HepG2 (cell line): Measurements from ENCODE around the gene MTG1. TPM values are rescaled to one million over a fixed set of nuclear protein-coding genes. Genes with fewer than 3 reads are reported as not detected.

Experiments
- ATAC-seq: fragments of 200-7000 bp; cut with Tn5 transposase; 3 replicates; pipeline ENCODE4 v1.9.1; 2020; ENCODE audit warnings: mild to moderate bottlenecking, moderate library complexity
- BruUV-seq: library from RNA; stranded (reverse); fragments of 400-500 nt; replicated peaks from 2 replicates; lab custom pipeline; 2021; lab: Mats Ljungman, UMichigan
- CTCF ChIA-PET: fragments of 300-600 bp; formaldehyde crosslinking; extraction: SDS; loops from one replicate; lab custom pipeline; 2021; ENCODE audit warnings: low total read pairs, inconsistent platforms, low intra/inter-chr PET ratio; lab: Yijun Ruan, JAX
- POLR2A ChIA-PET: fragments of 350-600 bp; sonication (Branson Sonifier 250); formaldehyde crosslinking; loops from one replicate; lab custom pipeline; 2020; ENCODE audit warnings: antibody characterized with exemption, inconsistent platforms; lab: Yijun Ruan, JAX
- DNase-seq: peaks from one replicate; pipeline ENCODE4 v3.0.0-alpha.2; 2015; ENCODE audit warnings: low spot score
- FAIRE-seq: peaks from 3 replicates; lab custom pipeline; 2011; peaks lifted over from hg19 to GRCh38; lab: Jason Lieb, UNC
- H2AFZ ChIP-seq: one replicate; pipeline ENCODE4 v1.6.1; 2011; ENCODE audit warnings: low read length, inconsistent platforms
- H3K27ac ChIP-seq: fragments of 300-600 bp; 3 replicates; pipeline ENCODE4 v1.8.0; 2011; ENCODE audit warnings: mixed run types, mild to moderate bottlenecking, mixed read lengths, low read length, inconsistent platforms; ENCODE audit not compliant: insufficient read depth; ENCODE audit errors: extremely low read length
- H3K27me3 ChIP-seq, 2 experiments: fragments of 200-600 bp in 1 of 2; 2 replicates in 1 of 2; 3 replicates in 1 of 2; pipeline versions ENCODE4 v1.6.0 to v1.8.0; 2011; ENCODE audit warnings: low read length in 2 of 2, mild to moderate bottlenecking in 2 of 2, moderate library complexity in 2 of 2, inconsistent platforms in 1 of 2; ENCODE audit not compliant: insufficient read depth in 2 of 2, control insufficient read depth in 1 of 2
- H3K36me3 ChIP-seq, 2 experiments: fragments of 200-600 bp in 1 of 2; replicated peaks in 1 of 2; 2 replicates in 1 of 2; 3 replicates in 1 of 2; pipeline versions ENCODE4 v1.5.1 to v1.8.0; 2011; ENCODE audit warnings: low read length in 2 of 2, inconsistent platforms in 1 of 2; ENCODE audit not compliant: insufficient read depth in 2 of 2, control insufficient read depth in 1 of 2
- H3K4me1 ChIP-seq: 2 replicates; pipeline ENCODE4 v1.5.1; 2012; ENCODE audit warnings: low read length, inconsistent platforms; ENCODE audit not compliant: insufficient read depth
- H3K4me2 ChIP-seq: 2 replicates; pipeline ENCODE4 v1.6.0; 2011; ENCODE audit warnings: low read depth, low read length, inconsistent platforms
- H3K4me3 ChIP-seq, 3 experiments: fragments of 200-600 bp in 1 of 3; sonication (generic), shearing (Covaris generic) in 1 of 3; replicated peaks in 1 of 3; 2 replicates each; pipeline ENCODE4 v1.5.1; 2011 to 2016; ENCODE audit warnings: low read length in 3 of 3, inconsistent platforms in 2 of 3, low read depth in 2 of 3, mild to moderate bottlenecking in 2 of 3, control low read depth in 1 of 3, mixed read lengths in 1 of 3; ENCODE audit not compliant: insufficient read depth in 1 of 3
- H3K79me2 ChIP-seq: one replicate; pipeline ENCODE4 v1.6.1; 2011; ENCODE audit warnings: low read length, inconsistent platforms; ENCODE audit not compliant: insufficient read depth
- H3K9ac ChIP-seq: 2 replicates; pipeline ENCODE4 v1.6.0; 2011; ENCODE audit warnings: mild to moderate bottlenecking, low read depth, low read length, inconsistent platforms; ENCODE audit not compliant: insufficient read depth
- H3K9me3 ChIP-seq: 2 replicates; pipeline ENCODE4 v1.5.1; 2012; ENCODE audit warnings: mild to moderate bottlenecking, low read length
- H4K20me1 ChIP-seq: 2 replicates; pipeline ENCODE4 v1.6.0; 2011; ENCODE audit warnings: inconsistent platforms, mild to moderate bottlenecking, low read length, moderate library complexity; ENCODE audit not compliant: insufficient read depth
- ISL2 ChIP-seq: sonication (generic); formaldehyde crosslinking; IDR thresholded peaks from 2 replicates; pipeline ENCODE4 v1.5.0; 2020; ENCODE audit warnings: missing genetic modification reagents
- RBFOX2 ChIP-seq: fragments of 200-400 bp; formaldehyde crosslinking; IDR thresholded peaks from 2 replicates; pipeline ENCODE4 v1.6.1; 2017; ENCODE audit warnings: low read depth, mild to moderate bottlenecking, low read length
- WGBS: methylation state at CpG from one replicate; pipeline ENCODE4 v1.1.6; 2017; ENCODE audit warnings: low lambda C conversion rate; 5-methylcytosine and 5-hydroxymethylcytosine counted together
- in situ Hi-C: cut with HindIII; loops from 2 replicates; pipeline ENCODE4 v1.10.0; 2017; ENCODE audit warnings: low pct_unique_long_range_greater_than_20kb; ENCODE audit not compliant: extremely low pct_ligation_motif_present
- intact Hi-C: fragments of 100-400 bp; cut with micrococcal nuclease; formaldehyde crosslinking; loops from one replicate; pipeline ENCODE4 v1.10.0; 2022; ENCODE audit not compliant: unreplicated experiment
- polyA plus RNA-seq, 8 experiments: library from polyadenylated mRNA; depleted of rRNA in 3 of 8; stranded (reverse) in 7 of 8; unstranded in 1 of 8; fragments of >200 nt; fragmentation: Illumina TruSeq in 4 of 8; extraction: Trizol in 4 of 8; gene quantifications; 2 replicates each; pipeline versions ENCODE4 v1.2.1 to v1.2.3, GENCODE V29; 2011 to 2016; ENCODE audit warnings: low read depth in 4 of 8, missing spikeins in 1 of 8, mixed read lengths in 1 of 8; ENCODE audit not compliant: insufficient read depth in 1 of 8
- total RNA-seq, 5 experiments: library from RNA; depleted of rRNA; stranded (reverse); fragments of >200 nt; fragmentation: Illumina TruSeq; extraction: Trizol; gene quantifications; 2 replicates each; pipeline ENCODE4 v1.2.3, GENCODE V29; 2016; ENCODE audit warnings: low read depth in 1 of 5
- TF ChIP-seq, protein P1 (sequence below): sonication (generic); formaldehyde crosslinking; IDR thresholded peaks from 2 replicates; pipeline ENCODE4 v1.5.0; 2020; ENCODE audit warnings: mild to moderate bottlenecking, missing genetic modification reagents, moderate library complexity
- TF ChIP-seq, protein P2 (sequence below), 2 experiments: sonication (generic) in 1 of 2; formaldehyde crosslinking in 1 of 2; IDR thresholded peaks; 2 replicates each; pipeline versions ENCODE4 v1.5.1 to v1.6.1; 2011 to 2020; ENCODE audit warnings: borderline replicate concordance in 1 of 2, low read depth in 1 of 2, low read length in 1 of 2, mild to moderate bottlenecking in 1 of 2, missing genetic modification reagents in 1 of 2, moderate library complexity in 1 of 2
- TF ChIP-seq, protein P3 (sequence below), 2 experiments: fragments of 450-650 bp in 1 of 2; sonication (generic) in 1 of 2; formaldehyde crosslinking in 1 of 2; IDR thresholded peaks; 2 replicates each; pipeline versions ENCODE4 v1.6.1 to v1.8.0; 2016 to 2022; ENCODE audit warnings: antibody characterized with exemption in 1 of 2, mild to moderate bottlenecking in 1 of 2, missing genetic modification reagents in 1 of 2
- TF ChIP-seq, protein P4 (sequence below): IDR thresholded peaks from 2 replicates; pipeline ENCODE4 v1.6.1; 2016

MTG1 gene
- total and polyA plus RNA-seq, 2 of the 13 experiments (the other 11 are each of a cell fraction or from before 2014, with no cell fraction given): 42.0 to 103 TPM

DNA sequence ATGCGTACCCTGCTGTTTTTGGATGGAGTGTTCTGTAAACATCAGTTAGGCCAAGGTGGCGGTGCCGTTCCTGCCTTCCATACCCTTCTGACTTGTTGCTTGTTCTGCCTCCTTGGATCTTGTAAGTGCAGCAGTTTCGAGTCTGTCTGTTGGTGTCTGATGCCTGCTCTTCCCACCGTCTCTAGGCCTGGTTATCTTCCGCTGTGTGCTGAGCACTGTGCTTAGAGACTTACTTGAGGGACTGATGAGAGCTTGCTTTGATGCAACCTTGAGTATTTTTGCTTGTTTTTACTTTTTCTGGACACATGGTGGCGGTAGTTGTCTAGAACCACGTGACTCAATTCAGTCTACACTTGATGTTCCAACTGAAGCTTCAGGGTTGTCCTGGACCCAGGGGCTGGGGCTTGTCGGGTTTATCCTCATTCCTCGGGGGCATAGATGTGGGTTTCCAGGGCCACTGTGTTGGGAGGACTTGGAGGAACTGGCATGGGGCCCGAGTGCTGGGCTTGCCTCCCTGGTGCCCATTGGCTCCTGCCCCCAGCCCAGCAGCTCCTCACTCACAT, 44.8 kb downstream of the MTG1 start:
- intact Hi-C loops: loop anchor here (2.0 kb wide), 1 partner anchor 170 kb away; no protein-coding TSS in a partner anchor
- peak; percentile 17 for DNase-seq
- TF ChIP-seq ISL2 (CRISPR knock-in tag): no peak
- TF ChIP-seq, protein P1, sequence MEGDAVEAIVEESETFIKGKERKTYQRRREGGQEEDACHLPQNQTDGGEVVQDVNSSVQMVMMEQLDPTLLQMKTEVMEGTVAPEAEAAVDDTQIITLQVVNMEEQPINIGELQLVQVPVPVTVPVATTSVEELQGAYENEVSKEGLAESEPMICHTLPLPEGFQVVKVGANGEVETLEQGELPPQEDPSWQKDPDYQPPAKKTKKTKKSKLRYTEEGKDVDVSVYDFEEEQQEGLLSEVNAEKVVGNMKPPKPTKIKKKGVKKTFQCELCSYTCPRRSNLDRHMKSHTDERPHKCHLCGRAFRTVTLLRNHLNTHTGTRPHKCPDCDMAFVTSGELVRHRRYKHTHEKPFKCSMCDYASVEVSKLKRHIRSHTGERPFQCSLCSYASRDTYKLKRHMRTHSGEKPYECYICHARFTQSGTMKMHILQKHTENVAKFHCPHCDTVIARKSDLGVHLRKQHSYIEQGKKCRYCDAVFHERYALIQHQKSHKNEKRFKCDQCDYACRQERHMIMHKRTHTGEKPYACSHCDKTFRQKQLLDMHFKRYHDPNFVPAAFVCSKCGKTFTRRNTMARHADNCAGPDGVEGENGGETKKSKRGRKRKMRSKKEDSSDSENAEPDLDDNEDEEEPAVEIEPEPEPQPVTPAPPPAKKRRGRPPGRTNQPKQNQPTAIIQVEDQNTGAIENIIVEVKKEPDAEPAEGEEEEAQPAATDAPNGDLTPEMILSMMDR (CRISPR knock-in tag): peak; percentile 73
- TF ChIP-seq RBFOX2: no peak
- TF ChIP-seq, protein P2, sequence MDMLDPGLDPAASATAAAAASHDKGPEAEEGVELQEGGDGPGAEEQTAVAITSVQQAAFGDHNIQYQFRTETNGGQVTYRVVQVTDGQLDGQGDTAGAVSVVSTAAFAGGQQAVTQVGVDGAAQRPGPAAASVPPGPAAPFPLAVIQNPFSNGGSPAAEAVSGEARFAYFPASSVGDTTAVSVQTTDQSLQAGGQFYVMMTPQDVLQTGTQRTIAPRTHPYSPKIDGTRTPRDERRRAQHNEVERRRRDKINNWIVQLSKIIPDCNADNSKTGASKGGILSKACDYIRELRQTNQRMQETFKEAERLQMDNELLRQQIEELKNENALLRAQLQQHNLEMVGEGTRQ (IDR thresholded peaks at IDR 0.05; ENCODE audit: low read depth, low read length): peak; percentile 83
- TF ChIP-seq, protein P2 (CRISPR knock-in tag; IDR thresholded peaks at IDR 0.05; ENCODE audit: borderline replicate concordance): peak; percentile 81; the same call in 1 of the 2 replicates
- TF ChIP-seq, protein P3, sequence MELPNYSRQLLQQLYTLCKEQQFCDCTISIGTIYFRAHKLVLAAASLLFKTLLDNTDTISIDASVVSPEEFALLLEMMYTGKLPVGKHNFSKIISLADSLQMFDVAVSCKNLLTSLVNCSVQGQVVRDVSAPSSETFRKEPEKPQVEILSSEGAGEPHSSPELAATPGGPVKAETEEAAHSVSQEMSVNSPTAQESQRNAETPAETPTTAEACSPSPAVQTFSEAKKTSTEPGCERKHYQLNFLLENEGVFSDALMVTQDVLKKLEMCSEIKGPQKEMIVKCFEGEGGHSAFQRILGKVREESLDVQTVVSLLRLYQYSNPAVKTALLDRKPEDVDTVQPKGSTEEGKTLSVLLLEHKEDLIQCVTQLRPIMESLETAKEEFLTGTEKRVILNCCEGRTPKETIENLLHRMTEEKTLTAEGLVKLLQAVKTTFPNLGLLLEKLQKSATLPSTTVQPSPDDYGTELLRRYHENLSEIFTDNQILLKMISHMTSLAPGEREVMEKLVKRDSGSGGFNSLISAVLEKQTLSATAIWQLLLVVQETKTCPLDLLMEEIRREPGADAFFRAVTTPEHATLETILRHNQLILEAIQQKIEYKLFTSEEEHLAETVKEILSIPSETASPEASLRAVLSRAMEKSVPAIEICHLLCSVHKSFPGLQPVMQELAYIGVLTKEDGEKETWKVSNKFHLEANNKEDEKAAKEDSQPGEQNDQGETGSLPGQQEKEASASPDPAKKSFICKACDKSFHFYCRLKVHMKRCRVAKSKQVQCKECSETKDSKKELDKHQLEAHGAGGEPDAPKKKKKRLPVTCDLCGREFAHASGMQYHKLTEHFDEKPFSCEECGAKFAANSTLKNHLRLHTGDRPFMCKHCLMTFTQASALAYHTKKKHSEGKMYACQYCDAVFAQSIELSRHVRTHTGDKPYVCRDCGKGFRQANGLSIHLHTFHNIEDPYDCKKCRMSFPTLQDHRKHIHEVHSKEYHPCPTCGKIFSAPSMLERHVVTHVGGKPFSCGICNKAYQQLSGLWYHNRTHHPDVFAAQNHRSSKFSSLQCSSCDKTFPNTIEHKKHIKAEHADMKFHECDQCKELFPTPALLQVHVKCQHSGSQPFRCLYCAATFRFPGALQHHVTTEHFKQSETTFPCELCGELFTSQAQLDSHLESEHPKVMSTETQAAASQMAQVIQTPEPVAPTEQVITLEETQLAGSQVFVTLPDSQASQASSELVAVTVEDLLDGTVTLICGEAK (IDR thresholded peaks at IDR 0.05): no peak
- TF ChIP-seq, protein P3 (CRISPR knock-in tag; IDR thresholded peaks at IDR 0.05): no peak
- TF ChIP-seq, protein P4, sequence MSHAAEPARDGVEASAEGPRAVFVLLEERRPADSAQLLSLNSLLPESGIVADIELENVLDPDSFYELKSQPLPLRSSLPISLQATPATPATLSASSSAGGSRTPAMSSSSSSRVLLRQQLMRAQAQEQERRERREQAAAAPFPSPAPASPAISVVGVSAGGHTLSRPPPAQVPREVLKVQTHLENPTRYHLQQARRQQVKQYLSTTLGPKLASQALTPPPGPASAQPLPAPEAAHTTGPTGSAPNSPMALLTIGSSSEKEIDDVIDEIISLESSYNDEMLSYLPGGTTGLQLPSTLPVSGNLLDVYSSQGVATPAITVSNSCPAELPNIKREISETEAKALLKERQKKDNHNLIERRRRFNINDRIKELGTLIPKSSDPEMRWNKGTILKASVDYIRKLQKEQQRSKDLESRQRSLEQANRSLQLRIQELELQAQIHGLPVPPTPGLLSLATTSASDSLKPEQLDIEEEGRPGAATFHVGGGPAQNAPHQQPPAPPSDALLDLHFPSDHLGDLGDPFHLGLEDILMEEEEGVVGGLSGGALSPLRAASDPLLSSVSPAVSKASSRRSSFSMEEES (CRISPR knock-in tag): 0 out of 2 replicates have a peak, but pooled peaks have one; percentile 29

More for the DNA sequence above, 44.8 kb downstream of the MTG1 start:
- CTCF ChIA-PET: interaction anchor here (0.8 to 2.7 kb wide), 3 partner anchors 59 to 170 kb away, joined by 3 to 10 read pairs (median 4); no protein-coding TSS in a partner anchor
- POLR2A ChIA-PET: no interaction called here
- no peak overlapping the region for H3K4me3 ChIP-seq
- H3K9me3 ChIP-seq: no peaks in the 10 kb centered on the region
- 23% methylated on average over 10 of the region's 11 CpGs for WGBS
- no peak overlapping the region for H3K9ac ChIP-seq
- H2AFZ ChIP-seq: no peak overlapping the region
- no peak overlapping the region for H3K27ac ChIP-seq
- ATAC-seq (peak; percentile 54), FAIRE-seq (peak; percentile 59)
- in situ Hi-C loops: no loop called here
- no peaks in the 10 kb centered on the region for H3K36me3 ChIP-seq
- H4K20me1 ChIP-seq: no peaks in the 10 kb centered on the region
- no peaks in the 10 kb centered on the region for H3K27me3 ChIP-seq
- no TSS peak for BruUV-seq
- no peaks in the 10 kb centered on the region for H3K4me1 ChIP-seq
- no peaks in the 10 kb centered on the region for H3K79me2 ChIP-seq
- no peak overlapping the region for H3K4me2 ChIP-seq
